SU-DHL-6 (cell line): ENCODE results near the gene OR51D1.

Experiments used
- H2AFZ ChIP-seq: fragments of 200-600 bp; sonication (generic); 2 replicates; pipeline ENCODE4 v1.6.1; 2014; ENCODE audit warnings: low read depth, mild to moderate bottlenecking, moderate library complexity, mixed read lengths, antibody characterized with exemption, low read length; ENCODE audit not compliant: severe bottlenecking
- H3F3A ChIP-seq: fragments of 200-600 bp; shearing (Covaris generic); 2 replicates; pipeline ENCODE4 v1.6.0; 2016; ENCODE audit warnings: antibody characterized with exemption, mild to moderate bottlenecking; ENCODE audit not compliant: insufficient read depth
- H3K27ac ChIP-seq: fragments of 200-600 bp; sonication (generic); 2 replicates; pipeline ENCODE4 v1.5.1; 2016; ENCODE audit warnings: low read depth, mild to moderate bottlenecking, low read length, moderate library complexity, mixed read lengths
- H3K27me3 ChIP-seq: fragments of 200-600 bp; sonication (generic), shearing (Covaris generic); 2 replicates; pipeline ENCODE4 v1.6.0; 2014; ENCODE audit warnings: mild to moderate bottlenecking, low read length
- H3K36me3 ChIP-seq: fragments of 200-600 bp; sonication (generic); 2 replicates; pipeline ENCODE4 v1.6.1; 2014; ENCODE audit warnings: mild to moderate bottlenecking, low read length, mixed read lengths
- H3K4me2 ChIP-seq: fragments of 300-600, 200-600 bp; shearing (Covaris generic), sonication (generic); 2 replicates; pipeline ENCODE4 v1.6.0; 2014; ENCODE audit warnings: low read length, low read depth, mild to moderate bottlenecking; ENCODE audit not compliant: poor library complexity, severe bottlenecking
- H3K4me3 ChIP-seq: fragments of 200-600 bp; sonication (generic); 2 replicates; pipeline ENCODE4 v1.5.1; 2014; ENCODE audit warnings: antibody characterized with exemption, low read length, mild to moderate bottlenecking, mixed read lengths; ENCODE audit not compliant: insufficient read depth, poor library complexity, severe bottlenecking
- H3K79me2 ChIP-seq: fragments of 200-600 bp; sonication (generic); 2 replicates; pipeline ENCODE4 v1.6.1; 2014; ENCODE audit warnings: mild to moderate bottlenecking, low read length, moderate library complexity; ENCODE audit not compliant: insufficient read depth
- H3K9ac ChIP-seq: fragments of 200-600 bp; sonication (generic); 2 replicates; pipeline ENCODE4 v1.7.0; 2014; ENCODE audit warnings: mild to moderate bottlenecking, low read length
- H3K9me2 ChIP-seq: fragments of 200-600 bp; sonication (generic); replicated peaks from 2 replicates; pipeline ENCODE4 v1.6.1; 2014; ENCODE audit warnings: low read length; ENCODE audit not compliant: insufficient read depth
- H3K9me3 ChIP-seq: fragments of 200-600 bp; sonication (generic); 2 replicates; pipeline ENCODE4 v1.6.1; 2014; ENCODE audit warnings: low read length, mixed read lengths; ENCODE audit not compliant: insufficient read depth
- H4K20me1 ChIP-seq: fragments of 200-600 bp; sonication (generic); 2 replicates; pipeline ENCODE4 v1.6.1; 2014; ENCODE audit warnings: low read depth, mild to moderate bottlenecking, antibody characterized with exemption, low read length, moderate library complexity, mixed read lengths
- CTCF ChIP-seq: fragments of 200-600 bp; sonication (generic); IDR thresholded peaks from one replicate; pipeline ENCODE4 v1.5.1; 2017; ENCODE audit warnings: antibody characterized with exemption, mild to moderate bottlenecking, low read length, moderate library complexity; ENCODE audit not compliant: insufficient read depth, poor library complexity, severe bottlenecking
- EZH2phosphoT487 ChIP-seq: fragments of 200-600 bp; sonication (generic), shearing (Covaris generic); conservative IDR thresholded peaks from 2 replicates; pipeline ENCODE4 v1.6.1; 2018; ENCODE audit warnings: mild to moderate bottlenecking, antibody characterized with exemption, low read length, moderate library complexity, mixed read lengths

The OR51D1 gene

GRCh38 chr11:4664183-4664582, 26.9 kb downstream of the OR51D1 start:
- no peaks in the 10 kb centered on the region for H3K9me2 ChIP-seq
- H3K4me3 ChIP-seq, result no peak overlapping the region
- no peak overlapping the region for H3K4me2 ChIP-seq
- H3F3A ChIP-seq, result no peaks in the 10 kb centered on the region
- H4K20me1 ChIP-seq, result no peaks in the 10 kb centered on the region
- no peak overlapping the region for H3K27ac ChIP-seq
- TF ChIP-seq EZH2phosphoT487 (no peak), CTCF (no peak)
- no peak overlapping the region for H2AFZ ChIP-seq
- no peak overlapping the region for H3K9ac ChIP-seq
- H3K9me3 ChIP-seq, result no peaks in the 10 kb centered on the region
- no peaks in the 10 kb centered on the region for H3K36me3 ChIP-seq
- no peaks in the 10 kb centered on the region for H3K27me3 ChIP-seq
- H3K79me2 ChIP-seq, result no peaks in the 10 kb centered on the region

GRCh38 chr11:4664786-4665185, 27.5 kb downstream of the OR51D1 start:
- H3K79me2 ChIP-seq, result no peaks in the 10 kb centered on the region

GRCh38 chr11:4665424-4665823, 28.1 kb downstream of the OR51D1 start:
- Histone ChIP-seq H3K27me3 (no peaks in the 10 kb centered on the region), H2AFZ (no peak overlapping the region), H3K4me3 (no peak overlapping the region), H3K27ac (no peak overlapping the region), H4K20me1 (no peaks in the 10 kb centered on the region), H3K79me2 (no peaks in the 10 kb centered on the region), H3F3A (no peaks in the 10 kb centered on the region), H3K36me3 (no peaks in the 10 kb centered on the region), H3K9me3 (no peaks in the 10 kb centered on the region), H3K4me2 (no peak overlapping the region), H3K9me2 (no peaks in the 10 kb centered on the region), H3K9ac (no peak overlapping the region)
- TF ChIP-seq EZH2phosphoT487 (no peak), CTCF (no peak)

More at GRCh38 chr11:4664786-4665185, 27.5 kb downstream of the OR51D1 start:
- no peak overlapping the region for H3K4me2 ChIP-seq
- H2AFZ ChIP-seq, result no peak overlapping the region
- no peaks in the 10 kb centered on the region for H4K20me1 ChIP-seq
- no peak overlapping the region for H3K27ac ChIP-seq
- H3F3A ChIP-seq, result no peaks in the 10 kb centered on the region
- no peaks in the 10 kb centered on the region for H3K9me2 ChIP-seq
- no peak for TF ChIP-seq CTCF
- TF ChIP-seq EZH2phosphoT487, result no peak
- H3K36me3 ChIP-seq, result no peaks in the 10 kb centered on the region
- H3K9ac ChIP-seq, result no peak overlapping the region
- H3K9me3 ChIP-seq, result no peaks in the 10 kb centered on the region
- H3K4me3 ChIP-seq, result no peak overlapping the region
- H3K27me3 ChIP-seq, result no peaks in the 10 kb centered on the region
